GM11168 (cell line): ENCODE data around the gene GPR55.

Experiments
- in situ Hi-C: fragments of 300-500 bp; cut with MboI; formaldehyde crosslinking; loops from one replicate; pipeline ENCODE4 v1.12.0; 2022; ENCODE audit warnings: low sequenced_read_pairs; ENCODE audit not compliant: unreplicated experiment

Gene GPR55

GRCh38 chr2:230952226-230952956 is 27.3 kb upstream of the GPR55 start:
- in situ Hi-C loops: loop anchor here (5.0 kb wide), 1 partner anchor 35 kb away; no protein-coding TSS in a partner anchor

- in situ Hi-C loops: loop anchor here (5.0 kb wide), 1 partner anchor 36 kb away; no protein-coding TSS in a partner anchor
Observed at GRCh38 chr2:230951396-230951795, 26.4 kb upstream of the GPR55 start.

- in situ Hi-C loops: loop anchor here (5.0 kb wide), 1 partner anchor 36 kb away; no protein-coding TSS in a partner anchor
Observed at GRCh38 chr2:230950874-230951339, 25.9 kb upstream of the GPR55 start.

GRCh38 chr2:230949966-230950873 is 25.2 kb upstream of the GPR55 start:
- in situ Hi-C loops: loop anchor here (5.0 kb wide), 1 partner anchor 37 kb away; no protein-coding TSS in a partner anchor

- in situ Hi-C loops: no loop called here
Observed at GRCh38 chr2:230947908-230948365, 22.9 kb upstream of the GPR55 start.

- in situ Hi-C loops: no loop called here
Observed at GRCh38 chr2:230947235-230947576, 22.2 kb upstream of the GPR55 start.

- in situ Hi-C loops: no loop called here
Observed at GRCh38 chr2:230946429-230947234, 21.6 kb upstream of the GPR55 start.

- in situ Hi-C loops: no loop called here
Observed at GRCh38 chr2:230944757-230945372, 19.8 kb upstream of the GPR55 start.

GRCh38 chr2:230944123-230944653 is 19.1 kb upstream of the GPR55 start:
- in situ Hi-C loops: no loop called here

GRCh38 chr2:230942920-230943896 is 18.2 kb upstream of the GPR55 start:
- in situ Hi-C loops: no loop called here

- in situ Hi-C loops: no loop called here
Observed at GRCh38 chr2:230942371-230942770, 17.3 kb upstream of the GPR55 start.

GRCh38 chr2:230941202-230942180 is 16.4 kb upstream of the GPR55 start:
- in situ Hi-C loops: no loop called here

GRCh38 chr2:230940471-230940815 is 15.4 kb upstream of the GPR55 start:
- in situ Hi-C loops: no loop called here

- in situ Hi-C loops: no loop called here
Observed at GRCh38 chr2:230939691-230940470, 14.8 kb upstream of the GPR55 start.

- in situ Hi-C loops: no loop called here
Observed at GRCh38 chr2:230939066-230939591, 14.1 kb upstream of the GPR55 start.

GRCh38 chr2:230938516-230939065 is 13.5 kb upstream of the GPR55 start:
- in situ Hi-C loops: no loop called here
